Right renal pelvis (tissue), 4 donors: Measurements from ENCODE around the gene CD7. TPM values are rescaled to one million over a fixed set of nuclear protein-coding genes. Genes with fewer than 3 reads are reported as not detected.
A peak's percentile ranks its signal among the peaks of the same experiment; 100 is the strongest.
"Not testable (repeated sequence)": the region's sequence is repeated elsewhere in the genome, so short reads cannot be mapped to it uniquely, and the experiment has no call there.

Source experiments
- DNase-seq, 4 donors: peaks; one replicate each; pipeline ENCODE4 v3.0.0-alpha.2; 2013; ENCODE audit warnings: low read depth in 4 of 4, low spot score in 3 of 4, missing footprints in 1 of 4
- polyA plus RNA-seq, 4 donors: library from polyadenylated mRNA; unstranded; fragments of 120-200 nt; gene quantifications; one replicate each; pipeline ENCODE4 v1.2.1, GENCODE V29; 2013; ENCODE audit not compliant: insufficient read length in 4 of 4

The CD7 gene
- polyA plus RNA-seq, result under 1 TPM; 0.19 to 0.72 (median 0.54) TPM

DNA sequence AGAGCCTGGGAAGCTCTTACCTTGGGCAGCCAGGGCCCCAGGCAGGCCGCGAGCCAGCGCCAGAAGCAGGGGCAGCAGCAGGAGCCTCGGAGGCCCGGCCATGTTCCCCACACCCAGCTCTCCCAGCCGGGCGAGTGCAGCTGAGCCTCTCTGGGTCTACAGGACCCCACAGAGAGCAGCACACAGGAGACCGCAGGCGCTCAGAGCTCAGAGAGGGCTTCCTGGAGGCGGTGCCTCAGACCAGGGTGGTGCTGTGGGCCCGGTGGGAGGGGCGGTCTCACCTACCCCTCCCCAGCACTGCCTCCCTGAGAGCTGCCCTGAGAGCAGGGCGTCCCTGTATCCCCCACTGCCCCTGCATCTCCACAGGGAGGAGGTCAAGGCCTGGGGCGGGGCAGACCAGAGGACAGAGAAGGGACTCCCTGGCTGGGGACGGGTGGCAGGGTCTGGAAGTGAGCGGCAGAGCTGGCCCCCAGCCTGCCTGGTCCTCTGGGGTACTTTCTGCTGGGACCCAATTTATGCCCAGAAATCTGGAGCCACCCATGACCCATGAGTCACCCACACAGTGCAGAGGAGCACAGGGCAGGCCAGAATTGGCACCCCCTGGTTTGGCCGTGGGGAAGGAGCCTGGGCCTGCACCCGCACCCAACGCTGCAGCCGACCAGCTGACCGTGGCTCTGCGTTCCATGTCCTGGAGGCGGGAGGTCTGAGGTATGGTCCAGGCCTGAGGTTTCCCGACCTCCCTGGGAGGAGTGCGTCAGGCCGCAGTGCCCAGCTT lies at the start of gene CD7:
Gene CD7, minus strand, starts transcription at position 215 of the 775 bp plus-strand sequence. Its CDS starts 113 bp downstream, at position 102.
- DNase-seq, result no peak

DNA sequence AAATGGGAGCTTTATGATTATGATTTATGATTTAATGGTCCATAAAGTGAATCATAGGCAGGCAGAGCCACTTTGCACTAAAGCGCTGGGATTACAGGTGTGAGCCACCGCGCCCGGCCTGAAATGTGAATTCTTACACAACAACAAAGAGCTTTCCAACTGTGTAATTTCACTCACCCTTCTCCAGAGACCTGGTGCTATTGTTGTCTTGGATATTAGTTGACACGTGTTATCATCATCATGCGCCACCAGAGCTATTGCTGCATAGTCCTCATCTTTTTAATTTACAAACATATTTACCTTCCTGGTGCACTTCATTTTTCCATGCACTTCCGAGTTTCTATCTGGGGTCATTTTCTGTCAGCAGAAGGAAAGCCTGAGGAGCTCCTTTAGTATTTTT lies 49.3 kb upstream of the CD7 start:
- no peak for DNase-seq

DNA sequence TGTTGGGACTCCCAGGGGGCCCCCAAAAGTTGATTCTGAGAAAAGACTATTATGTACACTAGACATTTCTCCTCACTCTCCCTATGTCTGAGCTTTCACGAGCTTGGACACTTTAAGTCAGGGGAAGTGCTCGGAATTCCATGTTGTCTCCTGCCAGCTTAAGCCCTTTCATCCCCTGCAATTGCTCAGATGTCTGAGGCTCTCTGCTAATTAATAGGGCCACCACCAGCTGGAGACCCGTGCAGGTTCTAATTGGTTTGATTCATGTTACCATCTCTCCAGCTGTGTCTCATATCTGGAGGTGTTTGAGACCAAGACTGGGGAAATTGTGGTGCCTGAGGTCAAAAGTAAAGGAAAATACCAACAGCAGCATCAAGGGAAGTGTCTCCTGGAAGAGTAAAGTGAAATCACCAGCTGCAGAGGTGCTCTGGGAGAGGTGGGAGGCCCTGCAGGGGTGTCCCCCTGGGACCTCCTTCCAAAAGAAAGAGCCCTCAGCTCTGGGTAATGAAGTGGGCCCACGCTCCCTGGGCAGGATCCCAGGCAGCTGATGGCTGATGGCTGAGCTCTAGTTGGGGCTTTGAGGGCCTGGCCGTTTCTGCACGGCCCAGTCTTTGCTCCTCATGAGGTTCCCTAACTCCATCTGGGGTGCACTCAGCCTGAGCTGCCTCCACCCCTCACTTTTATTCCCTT lies 48.3 kb upstream of the CD7 start:
- no peak for DNase-seq

DNA sequence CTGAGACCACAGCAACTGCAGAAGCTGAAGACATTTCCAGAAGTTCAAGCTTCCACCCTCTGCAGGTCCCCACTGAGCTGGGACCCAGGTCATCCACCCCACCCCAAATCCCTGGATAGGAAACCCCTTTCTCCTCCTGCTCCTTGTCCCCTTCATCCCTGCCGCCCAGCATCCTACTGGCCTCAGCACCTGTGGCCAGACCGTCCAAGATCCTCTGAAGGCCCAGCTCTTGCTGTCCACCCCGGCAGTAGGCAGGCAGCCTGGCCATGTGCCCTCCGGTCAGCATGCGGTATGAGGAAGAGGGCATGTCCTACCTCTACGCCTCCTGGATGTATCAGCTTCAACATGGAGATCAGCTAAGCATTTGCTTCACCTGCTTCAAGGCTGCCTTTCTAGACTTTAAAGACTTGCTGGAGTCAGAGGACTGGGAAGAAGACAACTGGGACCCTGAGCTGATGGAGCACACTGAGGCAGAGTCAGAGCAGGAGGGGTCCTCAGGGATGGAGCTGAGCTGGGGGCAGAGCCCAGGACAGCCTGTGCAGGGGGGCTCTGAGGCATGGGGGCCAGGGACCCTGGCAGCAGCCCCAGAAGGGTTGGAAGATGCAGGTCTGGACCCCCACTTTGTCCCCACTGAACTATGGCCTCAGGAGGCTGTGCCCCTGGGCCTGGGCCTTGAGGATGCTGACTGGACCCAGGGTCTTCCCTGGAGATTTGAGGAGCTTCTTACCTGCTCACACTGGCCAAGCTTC lies 44.7 kb upstream of the CD7 start:
- DNase-seq, result no peak

DNA sequence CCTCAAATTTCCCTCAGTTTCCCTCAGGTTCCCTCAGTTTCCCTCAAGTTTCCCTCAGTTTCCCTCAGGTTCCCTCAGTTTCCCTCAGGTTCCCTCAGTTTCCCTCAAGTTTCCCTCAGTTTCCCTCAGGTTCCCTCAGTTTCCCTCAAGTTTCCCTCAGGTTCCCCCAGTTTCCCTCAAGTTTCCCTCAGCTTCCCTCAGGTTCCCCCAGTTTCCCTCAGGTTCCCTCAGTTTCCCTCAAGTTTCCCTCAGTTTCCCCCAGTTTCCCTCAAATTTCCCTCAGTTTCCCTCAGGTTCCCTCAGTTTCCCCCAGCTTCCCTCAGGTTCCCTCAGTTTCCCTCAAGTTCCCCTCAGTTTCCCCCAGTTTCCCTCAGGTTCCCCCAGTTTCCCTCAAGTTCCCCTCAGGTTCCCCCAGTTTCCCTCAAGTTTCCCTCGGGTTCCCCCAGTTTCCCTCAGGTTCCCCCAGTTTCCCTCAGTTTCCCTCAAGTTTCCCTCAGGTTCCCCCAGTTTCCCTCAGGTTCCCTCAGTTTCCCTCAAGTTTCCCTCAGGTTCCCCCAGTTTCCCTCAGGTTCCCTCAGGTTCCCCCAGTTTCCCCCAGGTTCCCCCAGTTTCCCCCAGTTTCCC lies 42.2 kb upstream of the CD7 start:
- not testable (repeated sequence) for DNase-seq

DNA sequence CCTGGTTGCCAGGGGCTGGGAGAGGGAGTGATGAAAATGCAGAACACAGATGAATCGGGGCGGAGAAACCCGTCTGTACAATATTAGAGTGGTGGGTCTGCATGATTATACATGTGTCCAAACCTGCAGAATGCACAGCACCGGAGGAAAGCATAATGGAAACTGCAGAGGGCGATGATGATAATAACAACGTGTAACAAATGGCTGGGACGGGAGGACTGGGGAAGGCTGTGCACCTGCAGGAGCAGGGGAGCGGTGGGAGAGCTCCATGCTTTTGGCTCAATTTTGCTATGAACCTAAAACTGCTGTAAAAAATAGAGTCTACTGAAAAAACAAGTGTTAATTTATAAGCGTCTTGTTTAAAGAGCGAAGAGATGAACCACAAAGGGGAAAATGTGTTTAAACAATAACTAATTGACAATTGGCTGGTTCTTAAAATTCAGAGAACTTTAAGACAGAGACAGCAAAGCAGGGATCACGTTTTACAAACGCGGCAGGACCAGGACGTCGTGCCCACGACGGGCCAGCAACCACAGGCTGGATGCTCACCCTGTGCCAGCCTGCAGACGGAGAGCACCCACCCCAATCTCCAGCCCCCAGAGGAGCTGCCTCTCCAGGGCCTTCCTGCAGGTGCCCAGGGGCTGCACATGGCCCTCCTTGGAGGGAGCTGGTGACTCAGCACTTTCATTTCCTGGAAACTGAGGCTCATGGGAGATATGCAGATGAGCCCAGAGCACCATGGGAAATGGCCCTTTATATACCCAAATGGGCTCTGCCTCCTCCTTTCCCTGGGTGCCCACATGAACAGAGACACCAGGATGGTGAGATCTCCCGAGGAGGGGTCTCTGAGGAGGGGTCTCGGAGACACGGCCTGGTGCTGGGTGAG lies 41.3 kb upstream of the CD7 start, which contains the start of gene TEX19:
Gene TEX19, plus strand, starts transcription at position 783 of the 886 bp plus-strand sequence. CDS start 2,904 bp downstream, outside the sequence.
- no peak for DNase-seq

DNA sequence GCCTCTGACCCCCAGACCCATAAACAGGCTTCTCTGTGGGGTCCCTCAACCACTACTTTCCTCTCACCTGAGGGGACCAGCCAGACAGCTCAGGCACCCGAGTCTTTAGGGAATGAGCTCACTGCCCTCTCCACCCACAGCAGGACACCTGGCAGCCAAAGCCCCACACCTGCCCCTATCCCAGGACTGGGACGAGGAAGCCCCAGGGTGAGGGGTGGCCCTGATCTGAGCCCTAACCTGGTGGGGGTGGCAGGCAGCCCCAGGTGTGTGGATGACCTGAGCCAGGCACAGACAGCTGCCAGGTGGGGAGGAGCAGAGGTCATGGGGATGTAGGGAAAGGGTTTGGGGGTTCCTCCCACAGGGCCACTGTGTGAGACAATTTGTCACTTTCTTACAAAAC lies 40.0 kb upstream of the CD7 start:
- no peak for DNase-seq

DNA sequence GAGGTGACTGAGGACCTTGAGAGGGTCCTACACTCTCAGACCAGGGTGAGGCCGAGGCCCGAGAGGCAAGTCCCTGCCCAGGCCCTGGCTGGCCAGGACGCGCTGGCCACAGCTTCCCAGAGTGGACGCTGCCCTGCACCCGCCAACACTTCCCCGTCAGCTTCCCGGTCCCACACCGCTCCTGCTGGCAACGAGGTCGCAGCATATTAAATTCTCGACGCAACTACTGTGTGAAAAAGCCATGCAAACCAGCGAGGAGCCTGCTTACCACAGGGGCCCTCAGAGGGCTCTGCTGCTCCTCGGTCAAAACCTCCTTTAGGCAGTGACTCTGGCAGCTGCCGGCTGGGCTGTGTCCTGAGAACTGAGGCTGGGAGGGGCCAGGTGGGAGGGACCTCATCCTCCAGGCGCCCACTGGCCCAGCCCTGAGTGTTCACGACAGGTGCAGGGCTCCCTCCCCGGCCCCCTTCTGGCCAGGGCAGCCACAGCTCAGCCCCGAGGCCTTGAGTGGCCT lies 39.5 kb upstream of the CD7 start:
- DNase-seq, result no peak

DNA sequence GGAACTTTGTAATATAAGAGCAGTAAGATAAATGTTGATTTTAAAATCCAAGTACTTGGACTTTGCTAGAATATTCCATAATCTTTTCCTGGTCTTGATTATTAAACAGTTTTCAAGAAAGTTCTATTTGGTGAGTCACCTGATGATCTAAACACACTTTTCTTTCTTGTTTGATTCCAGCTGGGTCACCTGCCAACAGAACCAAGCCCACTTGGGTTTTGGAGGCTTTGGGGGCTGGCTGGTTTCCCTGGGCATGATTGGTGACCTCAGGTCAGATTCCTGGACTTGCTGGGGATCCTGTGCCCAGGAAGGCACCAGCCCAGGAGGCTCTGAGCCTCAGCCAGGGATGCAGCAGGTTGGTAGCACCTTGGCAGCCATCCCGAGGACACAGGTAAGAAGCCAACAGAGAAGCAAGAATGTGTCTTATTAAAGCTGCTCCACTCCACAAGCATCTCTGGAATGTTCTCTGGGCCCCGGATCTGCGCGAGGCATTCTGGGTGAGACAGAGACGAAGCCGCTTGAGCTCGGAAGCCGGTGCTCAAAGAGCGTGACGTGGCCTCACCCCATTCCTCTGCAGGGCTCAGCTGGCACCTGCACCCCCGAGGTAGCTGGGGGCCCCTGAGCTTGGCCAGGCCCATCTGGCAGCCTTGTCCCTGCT lies 38.5 kb upstream of the CD7 start:
- DNase-seq, result no peak

DNA sequence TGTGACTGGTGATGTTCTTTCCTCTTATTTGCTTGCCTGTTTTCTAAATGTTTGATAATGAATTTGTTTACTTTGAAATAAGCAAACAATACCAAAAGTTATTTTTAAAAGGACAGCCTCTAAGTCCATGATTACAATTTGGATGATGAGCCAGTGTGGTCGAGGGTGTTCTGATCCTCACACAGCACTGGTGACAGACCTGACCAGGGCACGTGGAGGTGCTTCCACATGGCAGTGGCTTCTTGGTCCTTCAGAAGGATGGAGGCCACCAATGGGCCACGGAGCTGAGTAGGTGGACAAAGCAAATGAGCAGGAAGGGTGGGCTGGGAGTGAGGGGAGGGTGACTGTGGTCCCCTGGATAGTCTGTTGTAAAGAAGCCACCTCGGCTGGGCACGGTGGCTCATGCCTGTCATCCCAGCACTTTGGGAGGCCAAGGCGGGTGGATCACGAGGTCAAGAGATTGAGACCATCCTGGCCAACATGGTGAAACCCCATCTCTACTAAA lies 37.4 kb upstream of the CD7 start:
- DNase-seq, result no peak

DNA sequence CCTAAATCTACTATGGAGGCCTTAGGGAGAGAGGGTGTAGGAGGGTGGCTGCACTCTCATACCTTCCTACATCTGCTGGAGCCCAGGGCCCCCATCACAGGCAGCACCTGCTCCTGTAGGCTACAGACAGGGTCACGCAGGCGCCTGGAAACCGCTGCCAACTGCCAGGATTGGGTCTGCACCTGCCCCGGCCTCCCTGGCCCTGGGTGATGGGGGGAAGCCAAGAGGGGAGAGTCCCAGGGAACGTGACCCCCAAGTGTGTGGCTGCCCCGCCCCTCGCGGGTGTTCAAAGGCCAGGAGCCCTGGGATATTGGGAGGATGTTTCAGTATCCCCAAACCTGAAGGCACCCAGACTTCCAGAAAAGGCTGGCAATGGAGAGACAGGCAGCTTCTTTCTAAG lies 36.1 kb upstream of the CD7 start:
- DNase-seq, result no peak

DNA sequence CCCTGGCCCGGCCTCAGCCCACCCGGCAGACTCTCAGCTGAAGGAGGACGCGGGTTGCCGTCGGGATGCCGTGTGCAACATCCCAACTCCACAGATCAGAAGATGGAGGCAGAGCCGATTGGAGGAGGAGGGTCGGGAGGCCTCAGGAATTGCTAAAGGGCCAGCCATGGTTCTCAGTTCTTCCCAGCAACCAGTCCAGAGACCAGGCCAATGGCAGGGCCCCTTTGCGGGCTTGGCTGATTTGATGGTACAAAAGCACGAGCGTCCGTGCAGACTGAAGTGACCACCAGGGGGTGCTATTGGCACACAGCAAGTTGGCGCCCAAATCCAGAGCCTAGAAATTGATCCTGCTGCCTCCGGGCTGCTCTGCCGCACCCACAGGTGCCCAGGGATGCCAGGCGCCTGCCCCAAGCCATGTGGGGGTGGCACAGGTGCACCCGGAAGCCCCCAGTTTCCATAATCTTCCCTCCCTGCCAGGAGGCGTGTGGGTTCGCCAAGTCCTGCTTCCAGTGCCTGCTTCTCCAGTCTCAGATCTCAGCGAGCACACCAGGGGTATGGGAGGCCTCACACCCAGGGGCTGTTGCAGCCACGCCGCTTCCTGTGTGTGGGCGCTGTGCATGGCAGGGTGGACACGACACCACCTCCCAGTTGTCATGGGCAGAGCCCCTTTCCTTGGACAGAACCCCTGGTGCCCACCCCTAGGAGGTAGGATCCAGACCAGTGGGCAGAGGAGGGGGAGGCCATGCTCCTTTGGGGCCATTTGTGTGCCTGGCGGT lies 34.5 kb upstream of the CD7 start:
- peak; percentile 70 to 85 (median 84) for DNase-seq

DNA sequence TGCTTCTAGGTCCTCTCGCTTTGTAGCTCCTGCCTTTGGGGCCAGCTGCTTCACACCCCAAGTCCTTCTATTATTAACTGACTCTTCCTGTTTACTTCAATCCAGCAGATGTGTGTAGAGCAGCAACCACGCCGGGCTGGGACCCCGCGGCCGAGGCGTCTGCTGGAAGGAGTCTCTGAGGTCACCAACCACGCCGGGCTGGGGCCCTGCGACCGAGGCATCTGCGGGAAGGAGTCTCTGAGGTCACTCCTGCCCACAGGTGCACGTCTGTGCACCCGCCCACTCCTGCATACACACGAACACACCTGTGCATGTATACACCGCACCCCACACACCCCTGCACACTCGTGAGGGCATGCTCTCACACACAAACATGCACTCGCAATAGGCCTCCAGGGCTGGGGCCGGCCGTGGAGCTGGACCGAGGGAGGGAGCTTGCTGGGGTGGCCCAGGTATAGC lies 33.9 kb upstream of the CD7 start:
- DNase-seq, result no peak

DNA sequence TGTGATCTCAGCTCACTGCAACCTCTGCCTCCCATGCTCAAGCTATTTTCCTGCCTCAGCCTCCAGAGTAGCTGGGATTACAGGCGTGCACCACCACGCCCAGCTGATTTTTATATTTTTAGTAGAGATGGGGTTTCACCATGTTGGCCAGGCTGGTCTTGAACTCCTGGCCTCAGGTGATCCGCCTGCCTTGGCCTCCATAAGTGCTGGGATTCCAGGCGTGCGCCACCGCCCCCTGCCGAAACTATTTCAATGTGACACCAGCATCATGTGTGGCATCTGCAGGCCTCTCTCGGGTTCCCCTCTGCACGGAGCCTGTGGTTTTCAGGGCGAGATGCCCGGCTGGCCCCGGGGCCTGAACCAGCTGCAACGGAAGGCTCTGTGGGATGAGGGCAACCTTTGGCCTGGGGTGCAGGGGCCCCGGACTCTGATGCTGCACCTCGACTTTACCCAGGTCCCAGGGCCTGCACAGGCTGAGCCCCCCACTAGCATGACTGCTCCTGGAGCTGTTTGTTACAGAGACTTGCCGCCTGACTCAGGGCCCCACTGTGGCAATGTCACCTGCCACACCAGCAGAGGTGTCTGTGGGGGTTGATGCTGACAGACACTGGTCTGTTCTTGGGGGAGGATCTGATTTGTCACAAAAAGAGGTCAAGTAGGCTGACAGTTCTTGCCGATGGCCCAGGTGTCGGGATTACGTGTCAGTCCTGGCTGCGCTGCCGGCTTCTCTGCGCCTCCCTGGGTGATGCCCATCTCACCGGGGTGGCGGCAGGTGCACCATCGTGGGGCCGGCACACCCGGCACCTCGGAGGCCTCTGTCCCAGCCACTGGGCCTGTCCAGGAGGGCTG lies 33.0 kb upstream of the CD7 start:
- DNase-seq, result no peak

DNA sequence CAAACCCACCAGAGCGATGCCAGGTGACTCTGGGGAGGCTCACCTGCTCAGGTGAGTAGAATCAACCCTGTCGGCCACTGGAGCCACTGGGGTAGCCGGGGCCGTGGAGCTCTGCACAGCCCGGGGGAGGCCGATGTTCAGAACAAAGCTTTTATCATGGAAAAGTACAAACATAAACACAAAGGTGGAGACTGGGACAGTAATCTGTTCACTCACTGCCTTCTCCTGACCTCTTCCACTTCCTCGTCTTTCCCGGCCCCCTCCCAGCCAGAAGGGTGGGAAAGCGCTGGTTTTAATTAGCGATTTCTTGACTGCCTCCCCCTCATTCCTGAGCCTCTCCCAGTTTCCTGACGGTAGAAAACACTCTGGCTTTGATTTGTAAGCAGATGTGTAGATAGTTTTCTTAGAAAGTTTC lies 31.9 kb upstream of the CD7 start:
- no peak for DNase-seq

DNA sequence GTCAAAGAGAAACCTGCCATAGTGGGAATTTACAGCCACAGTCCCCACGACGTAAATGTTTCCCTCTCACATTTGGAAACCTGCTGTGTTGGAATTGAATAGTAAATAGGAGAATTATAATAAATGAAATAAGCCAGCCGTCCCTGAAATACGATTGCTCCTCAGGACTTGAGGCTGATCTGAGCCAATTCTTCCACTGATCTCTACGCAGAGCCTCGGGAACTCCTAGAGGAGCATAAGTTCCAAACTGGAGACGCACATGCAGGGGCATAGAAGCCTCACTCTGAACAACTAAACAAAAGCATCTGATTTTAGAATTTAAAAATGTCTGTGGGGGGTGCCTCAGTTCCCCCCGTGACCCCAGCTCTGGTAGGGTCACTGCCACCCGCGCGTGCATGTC lies 31.5 kb upstream of the CD7 start:
- no peak for DNase-seq

DNA sequence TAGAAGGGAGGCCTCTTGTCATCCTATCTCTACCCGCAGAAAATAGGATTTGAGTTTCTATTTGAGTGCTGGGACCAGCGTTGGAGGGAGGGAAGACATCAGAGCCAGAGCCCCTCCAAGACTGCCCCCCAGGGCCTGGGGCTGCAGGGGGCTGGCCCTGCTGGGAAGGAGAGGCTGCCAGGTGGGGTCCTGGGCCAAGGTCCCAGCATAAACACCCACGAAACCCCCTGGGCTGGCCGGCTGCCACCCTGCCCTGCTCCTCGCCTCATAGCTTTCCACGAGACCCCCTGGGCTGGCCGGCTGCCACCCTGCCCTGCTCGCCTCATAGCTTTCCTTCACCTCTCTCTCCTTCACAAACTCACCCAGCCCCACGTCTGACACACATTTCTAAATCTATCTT lies 31.0 kb upstream of the CD7 start:
- DNase-seq, result no peak
